Neuron (in vitro differentiated cells): ENCODE data around the gene RFTN1.
"Not testable (repeated sequence)": the region's sequence is repeated elsewhere in the genome, so short reads cannot be mapped to it uniquely, and the experiment has no call there.

ENCODE experiments used
- H2AFZ ChIP-seq: one replicate; pipeline ENCODE4 v1.6.1; 2013; ENCODE audit warnings: low read depth, mild to moderate bottlenecking, inconsistent platforms, low read length, moderate library complexity
- H3K27me3 ChIP-seq: one replicate; pipeline ENCODE4 v1.6.1; 2013; ENCODE audit warnings: low read length; ENCODE audit not compliant: insufficient read depth
- H3K36me3 ChIP-seq: one replicate; pipeline ENCODE4 v1.6.1; 2013; ENCODE audit warnings: low read length; ENCODE audit not compliant: insufficient read depth
- H3K4me1 ChIP-seq: one replicate; pipeline ENCODE4 v1.6.1; 2013; ENCODE audit warnings: low read length; ENCODE audit not compliant: insufficient read depth
- H3K4me3 ChIP-seq: 2 replicates; pipeline ENCODE4 v1.5.1; 2013; ENCODE audit warnings: mild to moderate bottlenecking, low read length, moderate library complexity
- H3K9me3 ChIP-seq: one replicate; pipeline ENCODE4 v1.6.1; 2013; ENCODE audit warnings: low read length

Gene RFTN1

DNA sequence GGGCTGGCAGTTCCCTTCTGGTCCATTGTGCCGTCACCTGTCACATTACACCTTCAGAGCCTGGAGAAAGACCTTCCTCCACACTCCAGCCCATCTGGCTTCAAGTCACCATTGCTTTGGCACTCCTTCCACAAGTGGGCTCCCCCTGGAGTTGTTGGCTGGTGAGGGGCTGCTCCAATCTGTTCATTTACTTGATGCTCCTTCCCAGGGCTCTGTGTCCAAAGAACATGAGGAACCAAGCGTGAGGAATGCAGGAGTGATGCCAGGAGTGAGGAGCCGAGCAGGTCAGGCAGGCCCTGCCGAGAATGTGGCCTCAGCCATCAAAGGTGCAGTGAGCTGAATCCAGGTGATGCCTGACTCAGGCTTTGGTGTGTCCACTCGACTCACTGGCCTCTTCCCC is 191.3 kb downstream of the RFTN1 start:
- Histone ChIP-seq H2AFZ (no peak overlapping the region), H3K27me3 (no peaks in the 10 kb centered on the region), H3K4me1 (no peaks in the 10 kb centered on the region), H3K4me3 (no peak overlapping the region), H3K36me3 (peaks cover 11% of the 10 kb centered on the region), H3K9me3 (no peaks in the 10 kb centered on the region)

DNA sequence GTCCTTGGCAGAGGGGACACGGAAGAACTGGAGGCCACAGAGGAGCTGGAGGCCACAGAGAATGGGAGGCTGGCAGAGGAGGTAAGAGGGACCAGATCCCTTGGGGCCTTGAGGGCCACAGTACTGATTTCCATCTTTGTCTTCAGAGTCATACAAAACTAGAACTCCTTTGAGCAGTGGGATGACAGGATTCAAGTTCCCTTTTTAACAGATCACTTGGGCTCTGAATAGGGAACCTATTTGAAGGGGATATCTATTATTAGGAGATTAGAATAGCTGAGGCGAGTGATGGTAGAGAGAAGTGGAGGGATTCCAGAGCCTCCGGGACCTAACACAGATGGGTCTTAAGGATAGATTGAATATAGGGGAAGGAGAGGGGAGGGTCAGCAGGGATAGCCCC is 192.8 kb downstream of the RFTN1 start:
- H3K36me3 ChIP-seq, result peaks cover 18% of the 10 kb centered on the region
- no peaks in the 10 kb centered on the region for H3K9me3 ChIP-seq
- no peak overlapping the region for H2AFZ ChIP-seq
- H3K27me3 ChIP-seq, result no peaks in the 10 kb centered on the region
- no peaks in the 10 kb centered on the region for H3K4me1 ChIP-seq
- H3K4me3 ChIP-seq, result no peak overlapping the region

DNA sequence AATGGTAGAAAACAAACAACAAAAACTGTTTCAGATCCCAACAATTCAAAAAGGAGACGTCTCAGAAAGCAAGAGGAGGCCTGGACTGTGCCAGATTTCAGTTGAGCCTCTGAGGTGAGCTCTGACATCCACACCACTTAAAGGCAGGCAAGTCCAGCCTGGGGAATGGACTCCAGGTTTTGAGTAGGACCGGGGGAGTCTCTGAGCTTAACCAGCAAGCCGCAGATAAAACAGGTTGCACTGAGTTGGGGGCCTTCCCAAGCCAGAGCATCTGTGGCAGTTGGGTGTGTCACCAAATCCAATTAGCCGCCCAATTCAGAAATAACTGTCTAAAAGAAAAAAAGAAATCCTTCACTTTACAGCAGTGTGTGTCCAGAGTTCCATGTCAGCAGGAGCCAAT is 193.8 kb downstream of the RFTN1 start:
- H3K4me1 ChIP-seq, result no peaks in the 10 kb centered on the region
- H3K4me3 ChIP-seq, result no peak overlapping the region
- no peaks in the 10 kb centered on the region for H3K9me3 ChIP-seq
- no peak overlapping the region for H2AFZ ChIP-seq
- H3K27me3 ChIP-seq, result no peaks in the 10 kb centered on the region
- H3K36me3 ChIP-seq, result peaks cover 22% of the 10 kb centered on the region

DNA sequence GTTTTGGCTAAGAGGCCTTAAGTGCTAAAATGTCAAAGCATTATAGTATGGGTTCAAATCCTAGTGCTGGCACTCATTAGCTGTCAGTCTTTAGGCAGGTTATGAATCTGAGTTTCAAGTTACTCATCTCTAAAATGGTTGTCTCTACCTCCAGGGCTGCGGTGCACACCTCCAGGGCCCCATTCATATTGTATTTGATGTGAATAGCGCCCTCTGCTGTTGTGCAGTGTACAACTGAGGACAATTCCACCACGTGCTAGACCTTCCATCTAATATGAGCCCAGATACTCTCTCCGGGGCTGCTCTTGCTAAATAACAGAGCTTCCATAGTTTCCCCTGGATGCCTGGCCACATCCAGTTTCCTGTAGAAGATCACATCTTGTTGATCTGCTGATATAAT is 194.2 kb downstream of the RFTN1 start:
- Histone ChIP-seq H3K36me3 (peaks cover 22% of the 10 kb centered on the region), H3K27me3 (no peaks in the 10 kb centered on the region)

DNA sequence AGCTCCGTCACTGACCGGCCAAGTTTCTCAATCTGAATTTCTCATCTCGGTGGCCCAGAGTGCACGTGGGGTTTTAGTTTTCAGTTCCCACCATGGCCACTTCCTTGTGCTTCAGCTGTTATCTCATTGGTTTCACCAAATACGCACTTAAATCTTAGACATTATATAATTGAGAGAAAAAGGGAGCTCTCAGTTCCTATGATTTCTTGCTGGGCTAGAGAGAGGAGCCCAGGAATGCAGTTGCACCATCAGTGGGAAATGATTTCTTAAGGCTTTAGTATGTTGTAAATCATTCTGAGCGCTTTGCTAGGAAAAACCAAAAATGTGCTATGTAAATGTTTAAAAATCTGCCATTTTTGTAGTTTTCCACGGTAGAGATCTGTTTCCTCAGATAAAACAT is 195.3 kb downstream of the RFTN1 start:
- H3K27me3 ChIP-seq, result no peaks in the 10 kb centered on the region
- peaks cover 22% of the 10 kb centered on the region for H3K36me3 ChIP-seq
- no peaks in the 10 kb centered on the region for H3K9me3 ChIP-seq
- no peaks in the 10 kb centered on the region for H3K4me1 ChIP-seq
- H2AFZ ChIP-seq, result no peak overlapping the region
- H3K4me3 ChIP-seq, result no peak overlapping the region

More for the DNA sequence above, 194.2 kb downstream of the RFTN1 start:
- no peaks in the 10 kb centered on the region for H3K4me1 ChIP-seq
- no peak overlapping the region for H2AFZ ChIP-seq
- no peaks in the 10 kb centered on the region for H3K9me3 ChIP-seq
- no peak overlapping the region for H3K4me3 ChIP-seq

DNA sequence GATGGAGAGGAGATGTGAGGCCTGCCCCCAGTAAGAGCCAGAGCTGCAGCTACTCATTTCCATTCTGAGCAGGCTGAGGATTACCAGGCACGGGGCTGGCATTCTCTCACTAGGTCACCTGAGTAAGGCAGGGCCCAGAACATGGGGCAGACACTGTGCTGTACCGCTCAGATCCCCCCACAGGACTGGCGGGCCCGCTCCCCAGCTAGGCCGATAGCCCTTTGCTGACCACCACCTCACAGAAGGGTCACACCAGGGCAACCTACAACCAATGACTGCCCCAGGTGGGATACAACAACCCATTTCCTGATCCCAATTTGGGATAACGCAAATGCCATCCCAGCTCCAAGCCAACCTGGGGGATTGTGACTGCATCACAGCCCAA is 195.9 kb downstream of the RFTN1 start:
- no peaks in the 10 kb centered on the region for H3K9me3 ChIP-seq
- no peaks in the 10 kb centered on the region for H3K4me1 ChIP-seq
- H3K36me3 ChIP-seq, result peaks cover 22% of the 10 kb centered on the region

DNA sequence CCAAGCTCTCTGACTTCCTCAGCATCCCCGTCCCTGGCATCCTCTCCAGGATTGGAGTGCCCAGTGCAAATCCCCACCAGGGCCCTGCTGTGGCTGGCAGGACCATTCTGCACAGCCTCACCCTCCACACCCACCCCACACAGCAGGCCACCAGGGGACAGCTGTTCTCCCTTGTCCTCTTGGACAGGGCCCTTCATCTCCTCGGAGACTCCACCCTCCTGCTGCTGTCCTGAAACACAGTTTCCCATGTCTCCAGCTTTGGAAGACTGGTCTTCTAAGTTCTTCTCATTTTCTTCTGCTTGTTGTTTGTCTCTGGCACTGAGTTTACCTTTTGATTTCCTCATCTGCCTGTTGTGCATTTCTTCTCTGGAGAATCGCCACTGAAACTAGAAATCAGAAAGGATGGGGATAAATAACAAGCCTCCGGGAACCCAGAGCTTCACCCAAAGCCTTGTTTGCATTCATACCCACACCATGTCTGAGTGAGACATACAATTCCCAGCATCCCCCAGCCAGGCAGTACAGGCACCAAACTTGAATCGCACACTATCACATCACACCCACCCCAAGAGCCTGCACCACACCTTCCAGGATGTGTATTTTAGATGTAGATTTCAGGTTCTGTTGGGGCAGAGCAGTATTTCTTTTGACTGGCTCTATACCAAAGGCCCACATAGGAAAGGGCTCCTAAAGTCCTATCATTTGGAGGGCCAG is 196.5 kb downstream of the RFTN1 start:
- Histone ChIP-seq H3K9me3 (no peaks in the 10 kb centered on the region), H3K4me3 (no peak overlapping the region), H3K36me3 (peaks cover 17% of the 10 kb centered on the region), H3K27me3 (no peaks in the 10 kb centered on the region), H2AFZ (no peak overlapping the region), H3K4me1 (no peaks in the 10 kb centered on the region)

More for the DNA sequence above, 195.9 kb downstream of the RFTN1 start:
- Histone ChIP-seq H2AFZ (no peak overlapping the region), H3K4me3 (no peak overlapping the region), H3K27me3 (no peaks in the 10 kb centered on the region)

DNA sequence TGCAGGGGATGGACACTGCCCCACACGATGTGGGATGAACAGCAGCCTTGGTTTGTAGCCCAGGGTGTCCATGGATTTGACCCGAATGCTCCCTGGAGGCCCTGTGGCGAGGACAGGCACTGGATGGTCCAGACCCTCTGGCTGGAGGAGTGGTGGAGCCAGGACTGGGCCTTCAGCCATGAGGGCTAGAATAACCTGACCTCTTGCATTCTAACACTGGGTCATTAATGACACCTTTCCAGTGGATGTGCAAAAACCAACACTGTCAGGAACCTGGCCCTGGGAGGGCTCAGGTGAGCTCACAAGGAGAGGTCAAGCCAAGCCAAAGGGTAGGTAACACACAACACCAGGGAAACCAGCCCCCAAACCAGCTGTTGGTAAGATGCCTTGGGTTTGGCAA is 197.1 kb downstream of the RFTN1 start:
- Histone ChIP-seq H3K4me1 (no peaks in the 10 kb centered on the region), H3K36me3 (peaks cover 12% of the 10 kb centered on the region), H3K9me3 (no peaks in the 10 kb centered on the region), H3K4me3 (no peak overlapping the region), H3K27me3 (no peaks in the 10 kb centered on the region), H2AFZ (no peak overlapping the region)

DNA sequence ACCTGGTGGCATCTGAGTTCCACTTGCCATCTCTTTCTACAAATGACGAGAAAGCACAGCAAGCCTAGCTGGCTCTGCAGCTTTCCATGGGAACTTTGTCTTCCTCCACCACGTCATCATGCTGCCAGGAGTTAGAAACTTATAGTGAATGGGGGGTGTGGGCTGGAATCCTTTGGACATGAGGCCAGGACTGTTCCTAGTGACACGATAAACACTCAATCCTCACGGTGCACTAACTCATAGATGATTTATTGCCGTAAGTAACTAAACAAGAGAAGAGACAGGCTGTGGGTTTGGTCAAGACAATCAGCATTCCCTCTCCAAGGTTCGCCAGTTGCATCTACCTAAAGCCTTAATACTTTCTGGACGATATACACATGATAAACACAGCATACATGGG is 197.9 kb downstream of the RFTN1 start:
- Histone ChIP-seq H3K4me3 (no peak overlapping the region), H3K4me1 (no peaks in the 10 kb centered on the region), H3K36me3 (peaks cover 12% of the 10 kb centered on the region), H3K9me3 (no peaks in the 10 kb centered on the region), H3K27me3 (no peaks in the 10 kb centered on the region), H2AFZ (no peak overlapping the region)

DNA sequence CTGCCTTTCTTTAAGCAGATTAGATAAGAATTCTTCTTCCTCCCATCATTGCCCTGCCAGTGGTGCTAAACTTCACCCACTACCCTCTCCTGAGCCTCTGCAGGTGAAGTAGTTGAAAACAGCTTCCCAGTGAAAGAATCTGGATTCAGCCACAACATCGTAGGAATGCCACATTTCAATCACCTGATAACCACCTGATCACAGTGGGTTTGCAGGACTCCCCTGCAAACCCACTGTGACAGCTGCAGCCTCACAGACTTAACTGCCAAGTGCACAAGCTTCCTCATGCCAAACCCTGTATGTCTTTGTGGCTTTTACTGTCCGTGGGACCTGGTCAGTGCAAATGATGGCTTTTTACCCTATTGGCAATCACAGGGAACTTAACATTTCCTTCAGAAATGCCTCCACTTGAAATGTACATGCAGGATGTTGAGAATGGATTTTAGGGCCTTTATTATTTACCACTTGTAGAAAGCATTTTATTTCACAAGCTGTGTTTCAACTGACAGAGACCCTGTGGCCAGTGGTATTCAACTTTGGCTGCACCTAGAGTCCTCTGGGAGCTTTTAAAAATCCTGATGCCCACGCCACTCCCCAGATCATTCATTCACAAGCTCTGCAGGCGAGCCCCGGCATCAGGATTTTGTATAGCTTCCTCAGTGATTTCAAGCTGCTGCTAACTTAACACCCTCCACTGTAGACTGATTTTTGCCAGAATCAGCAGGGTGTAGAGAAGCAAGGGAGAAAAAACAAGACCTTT is 199.4 kb downstream of the RFTN1 start:
- H2AFZ ChIP-seq, result no peak overlapping the region
- H3K27me3 ChIP-seq, result no peaks in the 10 kb centered on the region
- H3K4me1 ChIP-seq, result no peaks in the 10 kb centered on the region
- no peak overlapping the region for H3K4me3 ChIP-seq
- no peaks in the 10 kb centered on the region for H3K9me3 ChIP-seq
- peaks cover 10% of the 10 kb centered on the region for H3K36me3 ChIP-seq

DNA sequence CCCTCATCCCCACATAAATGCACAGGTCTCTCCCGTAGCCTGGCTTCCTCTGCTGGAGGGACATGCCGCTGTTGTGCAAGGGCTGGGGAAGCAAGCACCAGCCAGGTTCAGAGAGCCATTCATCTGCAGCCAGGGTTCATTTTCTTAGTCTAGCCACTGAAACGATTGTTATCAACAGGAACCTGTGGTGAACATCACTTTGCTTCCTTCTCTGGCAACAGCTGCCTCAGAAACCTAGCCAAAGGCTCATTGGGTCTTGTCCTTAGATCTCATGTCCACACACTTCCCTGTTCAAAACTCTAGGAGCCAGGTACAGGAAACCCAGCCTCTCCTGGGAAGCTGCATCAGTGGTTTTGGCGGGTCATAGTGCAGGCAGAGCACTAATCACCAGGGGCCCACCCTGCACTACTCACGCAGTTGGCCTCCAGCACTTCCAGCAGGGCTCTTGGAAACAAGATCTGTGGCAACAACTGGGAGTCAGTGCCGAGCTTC is 201.5 kb downstream of the RFTN1 start:
- Histone ChIP-seq H2AFZ (no peak overlapping the region), H3K9me3 (no peaks in the 10 kb centered on the region), H3K36me3 (peaks cover 14% of the 10 kb centered on the region), H3K4me1 (no peaks in the 10 kb centered on the region), H3K27me3 (no peaks in the 10 kb centered on the region), H3K4me3 (no peak overlapping the region)

DNA sequence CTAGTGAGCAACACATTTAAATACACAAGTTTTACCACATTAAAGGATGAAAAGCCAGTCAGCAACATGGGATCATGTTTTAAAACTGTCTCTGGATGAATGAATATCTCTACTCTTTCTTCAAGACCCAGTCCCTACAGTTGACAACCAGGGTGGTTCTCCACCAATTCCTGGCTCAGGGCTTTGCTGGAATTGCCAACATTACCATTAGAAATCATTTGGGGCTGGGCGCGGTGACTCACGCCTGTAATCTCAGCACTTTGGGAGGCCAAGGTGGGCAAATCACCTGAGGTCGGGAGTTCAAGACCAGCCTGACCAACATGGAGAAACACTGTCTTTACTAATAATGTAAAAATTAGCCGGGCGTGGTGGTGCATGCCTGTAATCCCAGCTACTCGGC is 203.0 kb downstream of the RFTN1 start:
- not testable (repeated sequence) for H3K4me1 ChIP-seq, H2AFZ ChIP-seq, H3K36me3 ChIP-seq, H3K27me3 ChIP-seq, H3K4me3 ChIP-seq, H3K9me3 ChIP-seq

DNA sequence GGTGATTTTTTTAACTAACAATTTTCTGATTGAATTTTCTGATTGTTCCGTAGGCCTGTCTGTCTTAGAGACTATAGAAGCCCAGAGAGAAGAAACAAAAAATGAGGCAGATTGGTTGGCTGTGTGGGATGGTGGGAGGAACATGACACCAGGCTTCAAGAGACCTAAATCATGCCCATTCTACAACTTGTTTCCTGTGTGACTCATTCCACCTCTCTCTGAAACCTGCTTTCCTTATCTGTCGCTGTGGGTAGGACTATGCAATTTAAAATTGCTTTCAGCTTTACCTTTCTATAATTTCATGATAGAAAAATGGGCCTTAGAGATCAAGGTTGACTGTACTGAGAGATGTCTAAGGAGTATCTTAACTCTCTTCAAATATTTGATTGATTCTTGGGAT is 203.9 kb downstream of the RFTN1 start:
- Histone ChIP-seq H3K36me3 (peaks cover 8% of the 10 kb centered on the region), H2AFZ (no peak overlapping the region), H3K27me3 (no peaks in the 10 kb centered on the region), H3K9me3 (no peaks in the 10 kb centered on the region), H3K4me3 (no peak overlapping the region), H3K4me1 (no peaks in the 10 kb centered on the region)
